Prostate gland (tissue), 2 donors: ENCODE data around the gene TEAD3.

Experiments used
- POLR2AphosphoS5 ChIP-seq: sonication (generic); formaldehyde crosslinking; IDR thresholded peaks from one replicate; pipeline ENCODE4 v1.6.1; 2017; ENCODE audit warnings: antibody characterized with exemption
- TF ChIP-seq, protein P1 (sequence below), 4 experiments: fragments of 200-600 bp in 2 of 4; fragments of 450-650 bp in 2 of 4; sonication (generic) in 2 of 4; IDR thresholded peaks; 1 replicate in 3 of 4; 2 replicates in 1 of 4; pipeline ENCODE4 v1.5.1; 2016 to 2019; ENCODE audit warnings: antibody characterized with exemption in 4 of 4, mild to moderate bottlenecking in 2 of 4, moderate library complexity in 2 of 4

DNA sequence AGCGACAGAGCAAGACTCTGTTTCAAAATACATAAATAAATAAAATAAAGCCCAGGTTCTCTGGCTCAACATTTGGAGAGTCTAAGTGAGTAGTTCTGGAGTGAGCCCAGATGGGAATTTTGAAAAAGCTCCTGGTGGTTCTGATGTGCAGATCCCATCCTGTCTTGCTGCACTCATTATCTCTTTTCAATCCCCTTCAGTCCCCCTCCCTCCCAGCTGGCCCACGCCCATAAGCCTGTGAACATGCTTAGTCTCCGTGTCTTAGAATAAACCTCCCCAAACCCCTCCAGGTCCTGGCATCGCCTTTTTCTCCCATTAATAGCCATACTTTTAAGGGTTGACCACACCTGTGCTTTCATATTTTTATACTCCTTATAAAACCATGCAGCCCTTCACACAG, 35.2 kb upstream of the TEAD3 start:
- TF ChIP-seq POLR2AphosphoS5 = no peak
- TF ChIP-seq, protein P1, sequence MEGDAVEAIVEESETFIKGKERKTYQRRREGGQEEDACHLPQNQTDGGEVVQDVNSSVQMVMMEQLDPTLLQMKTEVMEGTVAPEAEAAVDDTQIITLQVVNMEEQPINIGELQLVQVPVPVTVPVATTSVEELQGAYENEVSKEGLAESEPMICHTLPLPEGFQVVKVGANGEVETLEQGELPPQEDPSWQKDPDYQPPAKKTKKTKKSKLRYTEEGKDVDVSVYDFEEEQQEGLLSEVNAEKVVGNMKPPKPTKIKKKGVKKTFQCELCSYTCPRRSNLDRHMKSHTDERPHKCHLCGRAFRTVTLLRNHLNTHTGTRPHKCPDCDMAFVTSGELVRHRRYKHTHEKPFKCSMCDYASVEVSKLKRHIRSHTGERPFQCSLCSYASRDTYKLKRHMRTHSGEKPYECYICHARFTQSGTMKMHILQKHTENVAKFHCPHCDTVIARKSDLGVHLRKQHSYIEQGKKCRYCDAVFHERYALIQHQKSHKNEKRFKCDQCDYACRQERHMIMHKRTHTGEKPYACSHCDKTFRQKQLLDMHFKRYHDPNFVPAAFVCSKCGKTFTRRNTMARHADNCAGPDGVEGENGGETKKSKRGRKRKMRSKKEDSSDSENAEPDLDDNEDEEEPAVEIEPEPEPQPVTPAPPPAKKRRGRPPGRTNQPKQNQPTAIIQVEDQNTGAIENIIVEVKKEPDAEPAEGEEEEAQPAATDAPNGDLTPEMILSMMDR (IDR thresholded peaks at IDR 0.05) = no peak
